ENCODE results near the gene AOAH. TPM values are rescaled to one million over a fixed set of nuclear protein-coding genes. Genes with fewer than 3 reads are reported as not detected.

AOAH gene
- total RNA-seq, 1 donor from 2014 or later, result not detected

DNA sequence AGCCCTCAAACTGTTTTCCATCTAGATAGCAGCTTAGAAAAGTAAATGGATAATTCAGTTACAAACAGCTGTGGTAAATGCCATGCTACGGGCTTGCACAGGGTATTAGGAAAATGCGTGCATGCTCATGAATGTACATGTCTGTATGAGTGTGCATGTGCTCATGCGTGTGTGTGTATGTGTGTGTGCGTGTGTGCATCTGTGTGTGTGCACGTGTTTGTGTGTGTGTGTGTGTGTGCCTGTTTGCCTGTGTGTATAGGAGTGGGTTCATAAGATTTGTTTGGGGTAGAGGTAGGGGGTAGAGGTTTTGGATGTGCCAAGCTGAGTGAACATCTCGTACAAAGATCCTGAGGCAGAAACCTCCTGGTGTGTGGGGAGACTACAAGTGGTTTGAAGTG is 52.9 kb downstream of the AOAH start:
- DNase-seq (ENCODE audit: extremely low spot score, unreplicated experiment), result no peak
- Mint-ChIP-seq H3K36me3 (ENCODE audit: unreplicated experiment) (no peaks in the 10 kb centered on the region), H3K4me1 (ENCODE audit: unreplicated experiment) (peaks cover 4% of the 10 kb centered on the region), H3K27me3 (ENCODE audit: unreplicated experiment) (peaks cover 2% of the 10 kb centered on the region), H3K27ac (ENCODE audit: unreplicated experiment) (no peak overlapping the region), H3K9me3 (ENCODE audit: unreplicated experiment) (no peaks in the 10 kb centered on the region), H3K4me3 (ENCODE audit: unreplicated experiment) (no peak overlapping the region)
- no peak for TF ChIP-seq CTCF (IDR thresholded peaks at IDR 0.05)

DNA sequence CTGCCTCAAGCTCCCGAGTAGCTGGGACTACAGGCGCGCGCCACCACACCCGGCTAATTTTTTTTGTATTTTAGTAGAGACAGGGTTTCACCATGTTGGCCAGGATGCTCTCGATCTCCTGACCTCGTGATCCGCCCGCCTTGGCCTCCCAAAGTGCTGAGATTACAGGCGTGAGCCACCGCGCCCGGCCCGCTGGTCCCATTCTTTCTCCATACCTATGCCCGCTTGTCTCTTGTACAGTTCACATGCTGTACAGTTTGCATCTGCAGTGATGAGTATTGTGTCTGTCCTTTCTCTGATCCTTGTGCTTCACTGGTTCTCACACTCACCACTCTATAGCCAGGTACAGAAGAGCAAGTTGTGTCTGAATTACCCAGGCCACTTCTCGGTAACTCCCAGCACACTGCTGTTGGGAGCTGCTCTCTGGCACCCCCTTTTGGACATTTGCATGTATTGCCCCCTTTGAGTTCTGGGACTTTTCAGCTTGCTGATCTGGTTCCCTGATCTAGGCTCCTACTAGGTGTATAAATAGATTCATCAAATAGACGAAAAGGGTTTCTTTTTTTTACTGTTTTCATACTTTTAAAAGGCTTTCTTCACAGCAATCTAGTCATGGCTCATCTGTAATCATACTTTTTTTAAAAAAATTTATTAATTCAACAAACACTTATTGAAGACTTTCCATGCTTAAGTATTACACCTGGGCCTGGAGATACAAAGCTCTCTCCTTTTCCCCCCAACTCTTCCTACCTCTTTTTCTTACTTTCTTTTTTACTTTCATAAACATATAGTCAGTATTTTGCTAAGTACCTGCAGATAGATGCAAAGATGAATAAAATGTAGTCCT is 53.5 kb downstream of the AOAH start:
- no peak overlapping the region for H3K27ac Mint-ChIP-seq (ENCODE audit: unreplicated experiment)
- peak; percentile 87 for DNase-seq (ENCODE audit: extremely low spot score, unreplicated experiment)
- no peak overlapping the region for H3K4me3 Mint-ChIP-seq (ENCODE audit: unreplicated experiment)
- H3K36me3 Mint-ChIP-seq (ENCODE audit: unreplicated experiment), result no peaks in the 10 kb centered on the region
- peaks cover 4% of the 10 kb centered on the region for H3K4me1 Mint-ChIP-seq (ENCODE audit: unreplicated experiment)
- TF ChIP-seq CTCF (IDR thresholded peaks at IDR 0.05), result peak; percentile 90
- no peaks in the 10 kb centered on the region for H3K9me3 Mint-ChIP-seq (ENCODE audit: unreplicated experiment)
- peaks cover 2% of the 10 kb centered on the region for H3K27me3 Mint-ChIP-seq (ENCODE audit: unreplicated experiment)

DNA sequence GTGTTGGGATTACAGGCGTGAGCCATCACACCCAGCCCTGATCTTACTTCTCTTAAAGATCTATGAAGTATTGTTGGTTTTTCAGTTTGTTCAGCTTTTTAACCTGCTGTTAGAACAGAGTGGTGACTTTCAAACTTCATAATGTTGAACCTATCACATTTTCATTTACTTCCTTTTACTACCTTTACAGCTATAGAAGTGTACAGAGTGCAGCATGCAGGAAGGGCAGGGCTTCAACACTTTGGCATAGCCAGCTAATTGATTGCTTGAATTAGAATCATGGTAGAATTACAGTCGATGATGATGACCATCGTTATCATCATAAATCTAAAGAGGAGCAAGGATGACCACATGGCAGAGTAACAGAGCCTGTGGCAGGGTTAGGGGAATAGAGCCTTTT is 55.5 kb downstream of the AOAH start:
- Mint-ChIP-seq H3K36me3 (ENCODE audit: unreplicated experiment) (no peaks in the 10 kb centered on the region), H3K27me3 (ENCODE audit: unreplicated experiment) (no peaks in the 10 kb centered on the region), H3K4me1 (ENCODE audit: unreplicated experiment) (peaks cover 4% of the 10 kb centered on the region), H3K4me3 (ENCODE audit: unreplicated experiment) (no peak overlapping the region), H3K27ac (ENCODE audit: unreplicated experiment) (no peak overlapping the region), H3K9me3 (ENCODE audit: unreplicated experiment) (peaks cover 3% of the 10 kb centered on the region)
- TF ChIP-seq CTCF (IDR thresholded peaks at IDR 0.05), result no peak
- DNase-seq (ENCODE audit: extremely low spot score, unreplicated experiment), result no peak

DNA sequence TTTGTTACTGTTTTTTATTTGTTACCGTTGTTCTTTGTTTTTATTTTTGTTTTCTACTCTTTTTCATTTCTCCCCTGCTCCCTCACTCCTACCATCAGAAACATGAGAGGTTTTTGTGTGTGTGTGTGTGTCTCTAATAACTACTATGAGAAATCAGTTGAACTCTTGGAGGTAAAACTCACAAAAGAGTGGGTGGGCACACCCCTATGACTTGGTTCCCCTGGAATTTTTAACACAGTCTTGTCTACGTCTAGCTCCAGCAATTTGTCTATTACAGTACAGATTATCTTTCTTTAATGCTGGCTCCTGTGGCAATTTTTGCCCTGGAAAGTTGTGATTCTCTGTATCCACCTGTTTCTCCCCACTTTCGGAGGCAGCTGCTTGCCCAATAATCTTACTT is 56.2 kb downstream of the AOAH start:
- peaks cover 3% of the 10 kb centered on the region for H3K9me3 Mint-ChIP-seq (ENCODE audit: unreplicated experiment)
- peaks cover 4% of the 10 kb centered on the region for H3K4me1 Mint-ChIP-seq (ENCODE audit: unreplicated experiment)
- no peaks in the 10 kb centered on the region for H3K36me3 Mint-ChIP-seq (ENCODE audit: unreplicated experiment)
- H3K4me3 Mint-ChIP-seq (ENCODE audit: unreplicated experiment), result no peak overlapping the region
- H3K27me3 Mint-ChIP-seq (ENCODE audit: unreplicated experiment), result no peaks in the 10 kb centered on the region
- DNase-seq (ENCODE audit: extremely low spot score, unreplicated experiment), result no peak
- TF ChIP-seq CTCF (IDR thresholded peaks at IDR 0.05), result no peak
- no peak overlapping the region for H3K27ac Mint-ChIP-seq (ENCODE audit: unreplicated experiment)

- no peaks in the 10 kb centered on the region for H3K27me3 Mint-ChIP-seq (ENCODE audit: unreplicated experiment)
- TF ChIP-seq CTCF (IDR thresholded peaks at IDR 0.05), result no peak
- no peak overlapping the region for H3K27ac Mint-ChIP-seq (ENCODE audit: unreplicated experiment)
- peaks cover 3% of the 10 kb centered on the region for H3K9me3 Mint-ChIP-seq (ENCODE audit: unreplicated experiment)
- H3K36me3 Mint-ChIP-seq (ENCODE audit: unreplicated experiment), result no peaks in the 10 kb centered on the region
- DNase-seq (ENCODE audit: extremely low spot score, unreplicated experiment), result no peak
- H3K4me3 Mint-ChIP-seq (ENCODE audit: unreplicated experiment), result no peak overlapping the region
- peaks cover 4% of the 10 kb centered on the region for H3K4me1 Mint-ChIP-seq (ENCODE audit: unreplicated experiment)
Measured at GRCh38 chr7:36667007-36667745, 57.1 kb downstream of the AOAH start.
